ENCODE measurements around the gene ARPP21.

ARPP21 gene

GRCh38 chr3:35727179-35727578 lies 87.9 kb downstream of the ARPP21 start:
- Histone ChIP-seq H3K4me3 (ENCODE audit: low read length in 2 of 2) (no peak overlapping the region), H3K9me3 (ENCODE audit: control insufficient read depth in 2 of 2, low read length in 2 of 2) (no peaks in the 10 kb centered on the region), H3K4me1 (ENCODE audit: control insufficient read depth in 2 of 2, insufficient read depth in 2 of 2, low read length in 2 of 2) (no peaks in the 10 kb centered on the region), H3K9ac (ENCODE audit: low read depth in 1 of 2, low read length in 2 of 2) (no peak overlapping the region), H3K27ac (ENCODE audit: low read depth in 2 of 2, low read length in 2 of 2) (no peak overlapping the region), H3K27me3 (ENCODE audit: control insufficient read depth in 2 of 2, insufficient read depth in 2 of 2, low read length in 2 of 2) (no peaks in the 10 kb centered on the region), H3K36me3 (ENCODE audit: control insufficient read depth in 2 of 2, insufficient read depth in 2 of 2, low read length in 2 of 2) (no peaks in the 10 kb centered on the region)

GRCh38 chr3:35733341-35733740 lies 94.0 kb downstream of the ARPP21 start:
- Histone ChIP-seq H3K9me3 (ENCODE audit: control insufficient read depth in 2 of 2, low read length in 2 of 2) (no peaks in the 10 kb centered on the region), H3K4me1 (ENCODE audit: control insufficient read depth in 2 of 2, insufficient read depth in 2 of 2, low read length in 2 of 2) (no peaks in the 10 kb centered on the region), H3K9ac (ENCODE audit: low read depth in 1 of 2, low read length in 2 of 2) (no peak overlapping the region), H3K27me3 (ENCODE audit: control insufficient read depth in 2 of 2, insufficient read depth in 2 of 2, low read length in 2 of 2) (no peaks in the 10 kb centered on the region), H3K4me3 (ENCODE audit: low read length in 2 of 2) (no peak overlapping the region), H3K27ac (ENCODE audit: low read depth in 2 of 2, low read length in 2 of 2) (no peak overlapping the region), H3K36me3 (ENCODE audit: control insufficient read depth in 2 of 2, insufficient read depth in 2 of 2, low read length in 2 of 2) (no peaks in the 10 kb centered on the region)

- Histone ChIP-seq H3K4me3 (ENCODE audit: low read length in 2 of 2) (no peak overlapping the region), H3K27me3 (ENCODE audit: control insufficient read depth in 2 of 2, insufficient read depth in 2 of 2, low read length in 2 of 2) (no peaks in the 10 kb centered on the region), H3K27ac (ENCODE audit: low read depth in 2 of 2, low read length in 2 of 2) (no peak overlapping the region), H3K36me3 (ENCODE audit: control insufficient read depth in 2 of 2, insufficient read depth in 2 of 2, low read length in 2 of 2) (no peaks in the 10 kb centered on the region), H3K4me1 (ENCODE audit: control insufficient read depth in 2 of 2, insufficient read depth in 2 of 2, low read length in 2 of 2) (no peaks in the 10 kb centered on the region), H3K9me3 (ENCODE audit: control insufficient read depth in 2 of 2, low read length in 2 of 2) (no peaks in the 10 kb centered on the region), H3K9ac (ENCODE audit: low read depth in 1 of 2, low read length in 2 of 2) (no peak overlapping the region)
These were observed 94.5 kb downstream of the ARPP21 start for GRCh38 chr3:35733864-35734263.

GRCh38 chr3:35737080-35737479 lies 97.8 kb downstream of the ARPP21 start:
- no peak overlapping the region for H3K27ac ChIP-seq (ENCODE audit: low read depth in 2 of 2, low read length in 2 of 2)
- H3K27me3 ChIP-seq (ENCODE audit: control insufficient read depth in 2 of 2, insufficient read depth in 2 of 2, low read length in 2 of 2) = no peaks in the 10 kb centered on the region
- no peaks in the 10 kb centered on the region for H3K36me3 ChIP-seq (ENCODE audit: control insufficient read depth in 2 of 2, insufficient read depth in 2 of 2, low read length in 2 of 2)
- H3K4me3 ChIP-seq (ENCODE audit: low read length in 2 of 2) = no peak overlapping the region
- H3K4me1 ChIP-seq (ENCODE audit: control insufficient read depth in 2 of 2, insufficient read depth in 2 of 2, low read length in 2 of 2) = no peaks in the 10 kb centered on the region
- H3K9me3 ChIP-seq (ENCODE audit: control insufficient read depth in 2 of 2, low read length in 2 of 2) = no peaks in the 10 kb centered on the region
- H3K9ac ChIP-seq (ENCODE audit: low read depth in 1 of 2, low read length in 2 of 2) = no peak overlapping the region

- H3K9me3 ChIP-seq (ENCODE audit: control insufficient read depth in 2 of 2, low read length in 2 of 2) = no peaks in the 10 kb centered on the region
- H3K27me3 ChIP-seq (ENCODE audit: control insufficient read depth in 2 of 2, insufficient read depth in 2 of 2, low read length in 2 of 2) = no peaks in the 10 kb centered on the region
These were observed 98.2 kb downstream of the ARPP21 start for GRCh38 chr3:35737527-35737926.

GRCh38 chr3:35737934-35738706 lies 98.8 kb downstream of the ARPP21 start:
- Histone ChIP-seq H3K4me3 (ENCODE audit: low read length in 2 of 2) (no peak overlapping the region), H3K36me3 (ENCODE audit: control insufficient read depth in 2 of 2, insufficient read depth in 2 of 2, low read length in 2 of 2) (no peaks in the 10 kb centered on the region), H3K27me3 (ENCODE audit: control insufficient read depth in 2 of 2, insufficient read depth in 2 of 2, low read length in 2 of 2) (no peaks in the 10 kb centered on the region), H3K9ac (ENCODE audit: low read depth in 1 of 2, low read length in 2 of 2) (no peak overlapping the region), H3K27ac (ENCODE audit: low read depth in 2 of 2, low read length in 2 of 2) (no peak overlapping the region), H3K4me1 (ENCODE audit: control insufficient read depth in 2 of 2, insufficient read depth in 2 of 2, low read length in 2 of 2) (no peaks in the 10 kb centered on the region), H3K9me3 (ENCODE audit: control insufficient read depth in 2 of 2, low read length in 2 of 2) (no peaks in the 10 kb centered on the region)

More at GRCh38 chr3:35737527-35737926, 98.2 kb downstream of the ARPP21 start:
- H3K4me1 ChIP-seq (ENCODE audit: control insufficient read depth in 2 of 2, insufficient read depth in 2 of 2, low read length in 2 of 2) = no peaks in the 10 kb centered on the region
- H3K36me3 ChIP-seq (ENCODE audit: control insufficient read depth in 2 of 2, insufficient read depth in 2 of 2, low read length in 2 of 2) = no peaks in the 10 kb centered on the region
- no peak overlapping the region for H3K9ac ChIP-seq (ENCODE audit: low read depth in 1 of 2, low read length in 2 of 2)
- no peak overlapping the region for H3K27ac ChIP-seq (ENCODE audit: low read depth in 2 of 2, low read length in 2 of 2)
- H3K4me3 ChIP-seq (ENCODE audit: low read length in 2 of 2) = no peak overlapping the region

- no peaks in the 10 kb centered on the region for H3K36me3 ChIP-seq (ENCODE audit: control insufficient read depth in 2 of 2, insufficient read depth in 2 of 2, low read length in 2 of 2)
These were observed 100.0 kb downstream of the ARPP21 start for GRCh38 chr3:35739181-35739809.

GRCh38 chr3:35739964-35740527 lies 100.7 kb downstream of the ARPP21 start:
- Histone ChIP-seq H3K4me3 (ENCODE audit: low read length in 2 of 2) (no peak overlapping the region), H3K9ac (ENCODE audit: low read depth in 1 of 2, low read length in 2 of 2) (no peak overlapping the region), H3K4me1 (ENCODE audit: control insufficient read depth in 2 of 2, insufficient read depth in 2 of 2, low read length in 2 of 2) (no peaks in the 10 kb centered on the region), H3K27me3 (ENCODE audit: control insufficient read depth in 2 of 2, insufficient read depth in 2 of 2, low read length in 2 of 2) (no peaks in the 10 kb centered on the region), H3K36me3 (ENCODE audit: control insufficient read depth in 2 of 2, insufficient read depth in 2 of 2, low read length in 2 of 2) (no peaks in the 10 kb centered on the region), H3K9me3 (ENCODE audit: control insufficient read depth in 2 of 2, low read length in 2 of 2) (no peaks in the 10 kb centered on the region), H3K27ac (ENCODE audit: low read depth in 2 of 2, low read length in 2 of 2) (no peak overlapping the region)

More at GRCh38 chr3:35739181-35739809, 100.0 kb downstream of the ARPP21 start:
- Histone ChIP-seq H3K27ac (ENCODE audit: low read depth in 2 of 2, low read length in 2 of 2) (no peak overlapping the region), H3K4me1 (ENCODE audit: control insufficient read depth in 2 of 2, insufficient read depth in 2 of 2, low read length in 2 of 2) (no peaks in the 10 kb centered on the region), H3K27me3 (ENCODE audit: control insufficient read depth in 2 of 2, insufficient read depth in 2 of 2, low read length in 2 of 2) (no peaks in the 10 kb centered on the region), H3K4me3 (ENCODE audit: low read length in 2 of 2) (no peak overlapping the region), H3K9me3 (ENCODE audit: control insufficient read depth in 2 of 2, low read length in 2 of 2) (no peaks in the 10 kb centered on the region), H3K9ac (ENCODE audit: low read depth in 1 of 2, low read length in 2 of 2) (no peak overlapping the region)

GRCh38 chr3:35743218-35743617 lies 103.9 kb downstream of the ARPP21 start:
- no peak overlapping the region for H3K27ac ChIP-seq (ENCODE audit: low read depth in 2 of 2, low read length in 2 of 2)
- no peaks in the 10 kb centered on the region for H3K36me3 ChIP-seq (ENCODE audit: control insufficient read depth in 2 of 2, insufficient read depth in 2 of 2, low read length in 2 of 2)
- no peaks in the 10 kb centered on the region for H3K9me3 ChIP-seq (ENCODE audit: control insufficient read depth in 2 of 2, low read length in 2 of 2)

GRCh38 chr3:35744419-35744818 lies 105.1 kb downstream of the ARPP21 start:
- Histone ChIP-seq H3K4me1 (ENCODE audit: control insufficient read depth in 2 of 2, insufficient read depth in 2 of 2, low read length in 2 of 2) (no peaks in the 10 kb centered on the region), H3K27me3 (ENCODE audit: control insufficient read depth in 2 of 2, insufficient read depth in 2 of 2, low read length in 2 of 2) (no peaks in the 10 kb centered on the region), H3K27ac (ENCODE audit: low read depth in 2 of 2, low read length in 2 of 2) (no peak overlapping the region), H3K9ac (ENCODE audit: low read depth in 1 of 2, low read length in 2 of 2) (no peak overlapping the region), H3K36me3 (ENCODE audit: control insufficient read depth in 2 of 2, insufficient read depth in 2 of 2, low read length in 2 of 2) (no peaks in the 10 kb centered on the region), H3K4me3 (ENCODE audit: low read length in 2 of 2) (no peak overlapping the region), H3K9me3 (ENCODE audit: control insufficient read depth in 2 of 2, low read length in 2 of 2) (no peaks in the 10 kb centered on the region)

More at GRCh38 chr3:35743218-35743617, 103.9 kb downstream of the ARPP21 start:
- Histone ChIP-seq H3K27me3 (ENCODE audit: control insufficient read depth in 2 of 2, insufficient read depth in 2 of 2, low read length in 2 of 2) (no peaks in the 10 kb centered on the region), H3K4me3 (ENCODE audit: low read length in 2 of 2) (no peak overlapping the region), H3K4me1 (ENCODE audit: control insufficient read depth in 2 of 2, insufficient read depth in 2 of 2, low read length in 2 of 2) (no peaks in the 10 kb centered on the region), H3K9ac (ENCODE audit: low read depth in 1 of 2, low read length in 2 of 2) (no peak overlapping the region)
